SKM-1 treated with dmso at 0.1 percent for 144 hours (cell line): Measurements from ENCODE around the gene MICAL2.

Source experiments
- DNase-seq: peaks from one replicate; lab custom pipeline; 2025; ENCODE audit not compliant: unreplicated experiment; lab: John Stamatoyannopoulos, UW

The MICAL2 gene

DNA sequence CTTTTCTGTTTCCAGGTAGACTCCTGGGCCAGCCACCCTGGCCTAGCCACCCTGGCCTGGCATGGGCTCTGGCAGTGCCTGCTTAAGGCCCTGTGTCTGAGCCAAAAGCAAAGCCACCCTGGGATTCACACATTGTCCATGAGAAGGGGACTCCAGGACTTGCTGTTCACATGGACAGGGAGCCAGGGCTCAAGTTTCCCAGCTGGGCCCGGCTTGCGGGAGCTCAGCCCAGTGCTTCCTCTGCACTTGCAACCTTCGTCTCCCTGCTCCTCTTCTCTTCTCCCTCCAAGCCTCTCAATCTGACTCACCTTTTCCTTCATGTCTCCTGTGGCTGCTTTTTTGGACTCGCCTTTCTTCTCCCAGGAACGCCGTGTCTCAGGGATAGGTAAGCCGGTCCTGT is 130.3 kb downstream of the MICAL2 start:
- DNase-seq: no peak

DNA sequence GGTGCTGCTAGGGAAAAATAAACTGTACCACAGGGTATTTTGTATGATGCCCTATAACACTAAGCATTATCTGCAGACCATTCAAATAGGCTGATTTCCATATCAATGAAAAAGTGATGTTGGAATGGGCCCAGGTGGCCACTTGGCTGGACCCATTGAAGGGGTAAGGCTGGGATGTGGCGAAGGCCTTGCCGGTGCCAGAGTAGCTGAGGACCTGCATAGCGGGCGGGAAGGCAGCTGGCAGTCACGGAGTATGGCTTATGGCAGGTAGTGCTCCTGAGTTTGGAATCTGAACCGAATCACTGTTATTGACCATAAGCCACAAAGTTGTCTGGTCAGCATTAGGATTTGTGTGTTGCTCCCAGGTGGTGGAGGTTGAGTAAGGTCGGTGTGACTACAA is 131.0 kb downstream of the MICAL2 start:
- DNase-seq: no peak

DNA sequence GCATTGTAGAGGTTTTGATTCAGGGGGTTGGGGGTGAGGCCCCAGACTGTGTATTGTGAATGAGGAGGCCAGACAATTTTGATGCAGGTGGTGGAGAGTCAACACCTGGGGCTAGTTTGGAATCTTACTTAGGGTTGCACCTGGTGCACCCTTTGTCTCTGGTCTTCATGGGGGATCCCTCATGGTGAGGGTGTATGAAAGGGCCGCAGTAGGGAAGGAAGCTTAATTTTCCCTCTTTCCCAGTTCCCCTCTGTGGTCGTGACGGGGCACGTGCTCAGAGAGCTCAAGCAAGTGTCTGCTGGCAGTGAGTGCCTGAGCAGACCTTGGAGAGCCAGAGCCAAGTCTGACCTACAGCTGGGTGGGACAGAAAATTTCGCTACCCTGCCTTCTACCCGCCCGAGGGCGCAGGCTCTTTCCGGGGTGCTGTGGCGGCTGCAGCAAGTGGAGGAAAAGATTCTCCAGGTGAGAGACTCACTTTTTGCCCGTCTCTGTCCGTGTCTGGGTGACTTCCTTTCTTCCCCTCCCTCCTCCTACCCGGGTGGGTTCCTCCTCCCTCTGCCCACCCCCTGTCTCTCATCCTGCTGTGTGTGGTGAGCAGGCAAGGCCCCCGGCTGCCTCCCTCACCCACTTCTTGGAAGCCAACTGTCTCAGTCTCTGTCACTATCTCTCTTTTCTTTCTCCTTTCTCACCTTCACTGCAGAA is 131.7 kb downstream of the MICAL2 start:
- DNase-seq: no peak

DNA sequence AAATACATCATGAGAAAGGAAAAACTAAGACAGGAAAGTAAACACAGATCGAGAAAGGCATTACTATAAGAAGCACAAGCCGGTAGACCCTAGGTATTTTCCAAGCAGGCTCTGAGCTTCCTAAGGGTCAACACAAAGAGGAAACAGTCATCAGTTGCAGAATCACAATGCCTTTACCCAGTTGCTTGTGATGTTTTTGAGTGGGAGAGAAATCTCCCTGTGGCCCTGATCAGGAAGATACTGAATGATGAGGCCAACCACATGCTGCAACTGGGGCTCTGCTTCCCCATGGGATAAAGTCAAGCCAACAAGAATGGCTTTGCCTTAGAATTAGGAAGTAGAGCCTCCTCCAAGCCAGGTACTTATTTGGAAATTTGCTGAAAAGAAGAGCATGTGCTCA is 132.6 kb downstream of the MICAL2 start:
- no peak for DNase-seq

DNA sequence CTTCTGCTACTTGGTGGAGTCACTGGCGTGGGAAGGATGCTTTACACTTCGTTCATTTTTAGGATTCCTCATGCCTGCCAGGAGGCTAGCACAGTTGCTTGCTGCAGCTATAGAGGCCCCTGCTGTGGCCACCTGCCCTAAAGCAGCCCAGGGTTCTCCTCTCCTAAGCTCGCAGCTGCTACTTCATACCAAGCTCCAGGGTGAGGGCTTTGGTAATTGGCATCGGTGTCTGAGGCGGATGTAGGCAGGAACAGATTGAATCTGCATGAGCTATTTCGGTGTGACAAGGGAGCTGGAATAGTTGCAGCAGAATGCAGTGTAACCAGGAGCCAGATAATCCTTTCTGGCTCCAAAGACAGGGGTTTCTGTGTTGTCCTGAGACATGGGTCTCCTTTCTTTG is 133.1 kb downstream of the MICAL2 start:
- no peak for DNase-seq

DNA sequence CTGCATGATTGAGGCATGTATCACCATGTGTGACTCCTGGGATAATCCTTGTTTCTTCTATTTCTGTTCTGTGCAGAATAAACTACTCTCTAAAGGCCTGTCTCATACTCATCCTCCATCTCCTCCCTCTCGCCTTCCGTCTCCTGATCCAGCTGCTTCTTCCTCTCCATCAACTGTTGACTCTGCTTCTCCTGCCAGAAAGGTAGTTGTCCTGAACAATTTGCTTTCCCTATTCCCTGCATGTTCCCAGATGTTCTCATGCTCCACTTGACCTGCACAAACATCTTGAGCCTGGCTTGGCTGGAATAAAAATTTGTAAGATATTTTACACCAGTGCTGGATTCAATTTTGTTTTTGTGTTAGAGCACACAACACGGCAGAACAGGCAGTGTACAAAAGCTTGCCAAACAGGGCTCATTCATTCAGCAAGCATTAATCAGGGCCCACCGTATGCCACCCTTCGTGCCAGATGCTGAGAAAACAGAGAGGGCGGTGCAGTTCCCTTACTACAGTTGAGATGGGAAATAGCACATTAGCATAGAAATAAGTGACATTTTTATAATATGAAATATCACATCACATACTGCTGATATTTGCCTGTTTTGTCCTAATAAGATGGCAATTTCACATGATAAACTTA is 133.6 kb downstream of the MICAL2 start:
- no peak for DNase-seq

DNA sequence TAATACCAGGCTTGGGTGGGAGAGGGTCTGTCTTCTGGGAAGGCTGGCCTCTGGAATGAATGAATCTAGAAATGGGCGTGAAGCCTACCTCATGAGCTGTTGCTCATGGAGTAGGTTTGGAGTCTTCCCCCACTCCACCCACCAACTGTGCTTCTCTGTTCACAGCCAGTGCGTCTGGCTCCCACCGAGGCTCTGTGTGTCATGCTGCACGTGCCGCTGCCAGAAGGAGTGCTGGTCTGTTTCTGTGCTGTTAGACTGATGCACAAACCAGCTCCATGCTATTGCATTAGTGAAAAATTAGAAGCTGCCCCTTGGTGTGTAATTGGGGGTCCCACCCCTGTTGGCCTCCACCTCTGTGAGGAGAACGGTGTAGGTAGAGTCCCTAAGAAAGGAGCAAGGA is 134.7 kb downstream of the MICAL2 start:
- no peak for DNase-seq

DNA sequence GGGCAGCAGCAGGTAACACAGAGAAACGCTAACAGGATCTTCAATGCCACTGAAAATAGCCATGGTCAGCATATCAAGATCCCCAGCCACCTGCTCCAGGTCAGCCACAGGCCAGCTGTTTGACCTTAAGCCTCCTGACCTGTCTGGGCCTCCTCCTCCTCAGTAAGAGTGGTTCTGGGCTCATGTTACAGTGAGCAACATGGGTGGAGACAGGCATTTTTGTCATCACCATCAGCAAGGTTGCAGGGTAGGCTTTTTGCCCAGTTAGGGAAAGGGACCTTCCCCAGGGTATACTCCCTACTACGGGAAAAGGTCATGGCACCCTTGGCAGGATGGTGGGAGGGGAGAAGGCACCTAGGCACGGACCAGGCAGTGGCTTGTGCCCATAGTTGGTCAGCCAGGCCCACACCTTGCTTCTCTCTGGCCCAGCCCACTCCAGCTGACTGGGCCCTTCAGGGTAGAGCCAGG is 135.2 kb downstream of the MICAL2 start:
- no peak for DNase-seq

DNA sequence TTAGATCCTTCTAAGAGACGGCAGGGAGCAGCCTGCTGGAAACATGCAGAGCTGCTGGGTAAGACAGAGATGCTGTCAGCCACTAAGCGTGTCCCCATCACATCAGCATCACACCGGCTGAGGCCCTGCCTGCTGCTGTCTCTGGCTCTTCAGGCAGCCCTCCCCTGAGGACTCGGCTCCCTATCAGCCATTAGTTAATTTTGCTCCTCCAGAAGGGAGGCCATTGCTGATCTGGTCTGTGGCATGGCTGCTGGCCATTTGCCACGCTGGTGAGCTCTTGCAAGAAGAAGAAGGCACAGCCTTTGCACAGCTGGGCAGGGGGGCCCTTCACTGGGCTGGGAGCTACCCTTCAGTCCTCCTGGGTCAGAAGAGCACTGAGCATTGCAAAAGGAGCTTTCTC is 135.8 kb downstream of the MICAL2 start:
- no peak for DNase-seq

DNA sequence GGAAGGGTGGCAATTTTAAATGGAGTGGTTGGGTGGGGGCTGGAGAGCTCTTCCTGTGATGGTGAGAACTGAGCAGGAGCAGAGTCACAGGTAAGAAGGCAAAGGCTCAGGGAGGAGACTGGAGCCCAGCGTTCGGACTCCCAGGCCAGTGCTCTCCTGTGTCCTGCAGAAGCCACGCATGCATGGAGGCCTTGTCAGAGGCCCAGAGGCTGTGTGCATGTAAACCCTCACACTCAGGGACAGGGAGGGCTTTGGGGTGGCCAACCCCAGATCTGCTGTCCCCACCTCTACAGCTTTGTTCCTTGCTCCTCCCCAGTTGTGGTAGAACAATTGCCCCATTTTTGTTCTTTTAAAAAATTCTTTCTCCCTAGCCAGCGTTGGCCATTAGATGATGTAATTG is 136.6 kb downstream of the MICAL2 start:
- DNase-seq: no peak

DNA sequence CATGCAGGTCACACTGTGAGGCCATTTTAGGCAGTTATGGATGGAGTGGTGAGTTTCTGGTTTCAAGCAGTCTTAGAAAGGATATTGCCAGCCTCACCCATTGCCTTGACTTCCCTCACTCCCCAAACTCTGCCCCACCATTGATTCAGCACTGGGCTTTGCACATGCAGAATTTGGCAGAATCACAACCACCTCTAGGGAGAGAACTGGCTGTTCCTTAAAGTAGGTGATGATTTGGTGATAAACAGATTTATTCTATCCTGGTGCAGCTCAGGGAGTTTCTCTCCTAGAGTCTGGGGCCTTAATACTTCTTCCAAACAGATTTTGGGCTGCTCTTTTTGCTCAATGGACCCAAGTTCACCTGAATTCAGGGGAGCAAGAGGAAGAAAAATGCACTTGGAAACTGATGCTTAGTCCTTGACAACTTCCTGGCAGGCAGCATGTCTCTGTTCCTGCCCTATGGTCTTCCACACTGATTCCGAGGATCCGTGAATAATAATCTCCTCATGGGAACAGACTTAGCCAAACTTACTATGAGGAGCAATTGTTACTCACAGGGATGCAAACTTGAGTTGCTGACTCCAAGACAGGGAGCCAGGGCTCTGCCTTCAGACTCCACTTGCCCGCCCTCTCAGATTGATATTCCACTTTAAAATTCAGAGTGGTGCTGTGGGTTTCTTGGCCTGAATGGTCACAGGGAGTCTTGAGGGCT is 137.3 kb downstream of the MICAL2 start:
- no peak for DNase-seq

DNA sequence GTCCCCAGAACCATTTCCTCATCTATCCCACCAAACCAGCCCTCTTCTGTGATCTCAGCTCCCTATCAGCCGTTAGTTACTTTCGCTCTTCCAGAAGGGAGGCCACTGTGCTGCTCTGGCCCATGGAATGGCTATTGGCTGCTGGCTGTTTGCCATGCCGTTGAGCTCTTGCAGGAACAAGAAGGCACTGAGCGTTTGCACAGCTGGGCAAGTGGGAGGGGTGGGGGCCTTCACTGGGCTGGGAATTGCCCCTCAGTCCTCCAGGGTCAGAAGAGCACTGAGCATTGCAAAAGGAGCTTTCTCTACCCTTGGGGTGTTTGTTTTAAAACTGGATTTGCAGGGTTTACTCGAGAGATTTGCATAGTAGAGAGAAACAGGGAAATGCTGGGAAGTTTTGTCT is 137.9 kb downstream of the MICAL2 start:
- no peak for DNase-seq

DNA sequence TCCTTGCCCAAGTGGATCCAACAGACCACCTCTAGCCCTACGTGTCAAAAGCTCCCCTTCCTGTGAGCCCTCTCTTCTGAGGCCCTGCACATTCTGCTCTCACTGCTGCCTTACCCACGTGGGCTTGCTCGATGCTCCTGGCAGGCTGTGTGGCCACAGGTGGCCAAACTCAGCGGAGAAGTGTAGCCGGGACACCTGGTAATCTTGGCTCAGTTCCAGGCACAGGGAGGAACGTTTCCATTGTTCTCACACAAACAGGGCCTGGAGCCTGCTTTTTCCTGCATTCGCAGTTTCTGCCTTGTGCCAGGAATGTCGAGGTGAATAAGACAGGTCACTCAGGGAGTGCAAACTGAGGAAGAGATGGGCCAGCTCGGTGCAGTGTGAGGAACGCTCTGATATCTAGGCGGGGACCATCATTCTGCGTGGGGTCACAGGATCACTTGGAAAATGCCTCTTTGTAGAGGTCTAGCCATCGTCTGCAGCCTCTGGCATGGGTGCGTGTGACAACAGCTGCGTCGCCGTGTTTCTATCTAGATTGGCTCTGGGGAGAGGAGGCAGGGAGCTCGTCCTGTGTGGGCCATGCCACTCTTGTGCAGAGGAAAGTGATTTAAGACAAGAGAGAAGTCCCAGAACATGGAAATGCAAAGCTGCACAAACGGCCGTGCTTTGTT is 139.3 kb downstream of the MICAL2 start:
- no peak for DNase-seq

DNA sequence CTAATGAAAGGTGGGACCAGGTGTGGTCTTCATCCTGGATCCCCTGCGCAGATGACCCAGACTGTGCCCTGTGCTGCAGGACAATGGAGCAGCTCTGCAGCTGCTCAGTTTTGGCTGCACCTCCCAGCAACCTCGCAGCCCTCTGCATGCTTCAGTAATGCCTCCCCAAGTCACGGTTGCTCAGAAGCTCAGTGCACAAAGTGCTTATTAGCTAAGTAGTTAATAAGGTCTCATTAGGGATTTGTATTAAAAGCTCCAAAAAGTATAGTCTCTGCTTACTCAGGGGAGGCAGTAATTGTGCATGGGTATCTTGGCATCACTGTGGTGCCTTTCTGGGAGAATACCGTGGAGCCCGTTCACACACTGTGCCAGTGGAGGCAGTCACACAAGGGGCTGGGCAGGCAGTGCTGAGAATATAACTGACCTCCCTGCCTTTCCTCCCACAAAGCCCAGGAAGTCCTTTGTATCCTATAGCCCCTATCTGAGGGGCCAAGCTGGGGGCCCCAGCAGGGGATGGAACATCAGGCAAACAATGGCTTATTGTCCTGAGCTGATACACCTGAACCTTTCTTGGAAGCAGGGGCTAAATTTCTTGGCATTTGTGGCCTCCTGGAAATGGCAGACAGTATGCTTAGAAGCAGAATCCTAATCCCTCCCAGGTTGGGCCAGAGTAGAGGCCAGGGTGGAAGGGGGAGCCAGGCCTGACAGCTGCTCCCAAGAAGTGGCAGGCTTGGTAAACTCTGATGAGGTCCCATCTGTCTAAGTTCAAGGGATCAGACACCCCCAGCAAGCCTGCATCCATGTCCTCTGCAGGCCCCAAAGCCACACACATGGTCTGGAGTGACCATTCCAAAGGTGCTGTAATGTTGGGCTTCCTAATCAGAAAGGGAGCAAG is 141.5 kb downstream of the MICAL2 start:
- no peak for DNase-seq

DNA sequence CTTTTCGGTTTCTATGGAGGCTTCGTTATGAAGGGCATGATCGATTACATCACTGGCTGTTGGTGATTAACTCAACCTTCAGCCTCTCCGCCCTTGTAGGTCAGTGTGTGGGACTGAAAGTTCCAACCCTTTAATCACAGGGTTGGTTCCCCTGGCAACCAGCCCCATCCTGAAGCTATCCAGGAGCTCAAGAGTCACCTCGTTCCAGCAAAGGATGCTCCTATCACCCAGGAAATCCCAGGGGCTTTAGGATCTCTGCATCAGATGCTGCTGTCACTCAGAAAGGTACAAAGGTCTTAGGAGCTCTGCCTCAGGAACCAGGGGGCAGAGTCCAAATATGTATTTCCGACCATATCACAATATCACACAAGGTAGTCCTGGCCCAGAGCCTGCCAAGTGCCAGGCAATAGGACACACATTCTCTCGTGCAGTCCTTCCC is 143.5 kb downstream of the MICAL2 start:
- no peak for DNase-seq

DNA sequence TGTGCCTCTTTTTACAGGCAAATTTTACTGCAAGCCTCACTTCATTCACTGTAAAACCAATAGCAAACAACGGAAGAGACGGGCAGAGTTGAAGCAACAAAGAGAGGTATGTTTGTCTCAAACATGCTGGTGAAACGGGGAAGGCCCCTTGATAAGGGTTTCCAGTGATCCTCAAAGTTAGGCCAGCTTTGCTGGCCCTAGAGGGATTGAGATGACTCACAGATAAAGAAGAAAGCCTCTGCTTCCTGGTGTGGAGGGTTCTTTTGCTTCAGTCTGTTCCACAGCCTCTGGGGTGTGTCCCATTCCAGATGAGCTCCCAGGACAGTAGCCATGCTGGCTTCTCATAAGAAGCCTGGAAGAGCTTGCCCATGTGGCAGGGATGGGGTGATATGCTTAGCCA is 148.1 kb downstream of the MICAL2 start:
- no peak for DNase-seq

DNA sequence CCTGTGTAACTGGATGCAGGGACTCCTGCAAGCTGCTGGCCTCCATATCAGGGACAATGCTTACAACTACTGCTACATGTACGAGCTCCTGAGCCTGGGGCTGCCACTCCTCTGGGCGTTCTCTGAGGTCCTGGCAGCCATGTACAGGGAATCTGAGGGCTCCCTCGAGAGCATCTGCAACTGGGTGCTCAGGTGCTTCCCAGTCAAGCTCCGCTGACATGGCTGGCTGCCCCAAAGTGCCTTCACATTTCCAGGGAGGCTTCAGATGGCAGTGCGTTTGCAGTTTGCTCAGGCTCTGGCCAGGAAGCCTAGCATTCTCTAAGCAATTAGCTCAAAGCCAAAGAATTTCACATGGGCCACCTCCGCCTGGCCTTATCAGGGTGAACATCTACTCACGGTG is 149.6 kb downstream of the MICAL2 start:
- no peak for DNase-seq

DNA sequence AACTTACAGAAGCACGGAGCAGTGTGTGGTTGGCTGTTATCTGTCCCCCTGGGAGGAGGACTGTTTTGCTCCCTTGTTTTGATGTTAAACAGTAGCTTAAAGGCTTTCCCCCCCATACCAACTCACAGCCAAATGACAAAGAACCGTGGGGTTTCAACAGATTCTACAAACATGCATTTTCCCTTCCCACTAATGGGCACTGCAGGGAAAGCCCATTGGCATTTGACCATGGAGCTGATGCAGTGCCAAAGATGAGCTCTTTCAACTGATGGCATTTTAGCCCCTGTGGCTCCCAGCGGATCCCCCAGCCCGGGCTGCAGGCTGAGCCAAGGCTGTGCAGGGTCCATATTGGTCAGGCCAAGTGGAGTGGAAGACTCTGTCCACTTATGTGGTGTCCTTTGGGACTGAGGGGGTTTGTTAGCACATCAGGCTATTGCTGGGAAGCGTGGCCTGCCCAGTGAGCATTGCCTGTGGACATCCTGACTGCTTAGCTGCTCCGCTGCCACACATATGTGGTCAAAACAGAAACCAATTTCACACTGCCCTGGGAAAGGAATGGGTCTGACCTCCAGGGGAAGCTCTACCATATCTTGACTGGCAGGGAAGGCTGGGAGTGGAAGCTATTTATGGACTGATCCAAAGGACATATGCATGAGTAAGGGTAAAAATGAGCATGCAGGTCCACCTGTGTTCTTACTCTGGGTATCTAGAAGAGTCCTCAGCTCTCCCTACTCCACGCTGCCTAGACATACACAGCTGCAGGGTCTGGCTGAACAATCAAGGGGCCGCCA is 150.5 kb downstream of the MICAL2 start:
- no peak for DNase-seq

DNA sequence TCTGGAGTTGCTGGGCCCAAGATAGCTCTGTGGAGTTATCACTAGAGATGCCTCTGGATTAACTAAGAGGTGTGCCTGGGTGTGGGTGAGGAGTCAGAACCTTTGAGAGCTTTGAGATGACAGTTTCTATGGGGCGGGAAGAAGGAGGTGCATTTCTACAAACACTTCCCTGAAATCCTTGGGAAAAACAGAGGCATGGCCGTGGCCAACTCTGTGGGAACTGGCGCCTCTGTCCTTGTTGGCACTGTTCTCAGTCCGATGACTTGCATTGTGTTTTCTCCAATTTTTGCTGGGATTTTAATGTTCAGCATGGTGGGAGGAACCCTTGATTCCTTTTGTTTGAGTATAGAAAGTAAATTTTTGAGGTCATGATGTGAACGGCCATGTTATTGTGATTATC is 151.2 kb downstream of the MICAL2 start:
- no peak for DNase-seq

DNA sequence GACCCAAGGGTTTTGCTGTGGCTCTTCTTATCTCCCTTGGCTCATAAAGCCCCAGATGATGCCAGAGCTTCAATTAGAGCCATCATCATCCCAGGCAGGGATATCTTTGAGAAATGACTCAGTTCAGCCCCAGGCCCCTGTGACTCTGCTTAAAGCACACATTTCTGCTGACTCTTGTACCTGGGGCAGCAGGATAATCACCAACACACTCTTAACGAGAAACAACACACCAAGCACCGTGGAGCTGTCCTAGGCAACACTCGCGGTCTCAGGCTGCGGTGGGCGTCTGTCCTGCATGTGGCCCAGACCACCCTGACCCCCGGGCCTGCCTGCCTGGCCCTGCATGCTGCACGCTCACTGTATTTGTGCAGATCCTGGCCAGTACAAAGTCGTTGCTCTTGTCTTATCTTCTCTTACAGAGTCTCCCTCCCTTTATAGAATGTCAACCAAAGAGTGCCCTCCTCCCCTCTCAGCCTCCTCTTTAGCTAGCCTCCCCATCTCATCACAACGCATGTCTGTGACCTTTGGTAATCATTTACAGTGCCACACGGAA is 152.8 kb downstream of the MICAL2 start:
- no peak for DNase-seq
